Ammon's horn (tissue), 1 donor: ENCODE results near the gene CCDC188.
"Not testable (repeated sequence)": the region's sequence is repeated elsewhere in the genome, so short reads cannot be mapped to it uniquely, and the experiment has no call there.

Experiments used
- DNase-seq: peaks from one replicate; pipeline ENCODE4 v3.0.0-alpha.2; 2016; ENCODE audit warnings: low spot score

CCDC188 gene

DNA sequence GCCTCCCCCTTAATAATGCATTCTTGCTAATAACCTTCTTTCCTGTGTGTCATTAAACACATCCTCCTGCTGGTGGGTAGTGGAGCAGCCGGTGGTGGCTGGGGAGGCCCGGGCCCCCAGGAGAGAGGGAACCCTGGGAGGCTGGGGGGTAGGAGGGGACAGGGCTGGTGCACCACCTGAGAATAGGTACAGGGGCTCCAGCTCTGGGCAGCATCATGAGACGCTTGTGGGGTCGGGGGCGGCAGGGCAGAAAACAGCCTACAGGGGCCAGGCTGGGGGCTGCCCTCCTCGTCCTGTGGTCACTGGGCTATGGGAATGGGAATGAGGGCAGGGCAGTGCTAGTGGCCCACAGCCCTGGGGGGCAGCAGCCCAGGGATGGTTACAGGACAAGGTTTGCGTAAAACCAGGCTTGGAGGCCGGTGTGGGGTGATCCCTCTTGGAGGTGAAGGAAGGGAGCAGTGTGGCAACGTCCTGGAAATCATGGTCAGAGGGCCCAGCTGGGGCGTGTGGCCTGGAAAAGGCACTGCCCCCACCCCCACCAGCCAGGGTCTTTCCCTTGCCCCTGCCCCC, 18.5 kb upstream of the CCDC188 start:
- DNase-seq: no peak

DNA sequence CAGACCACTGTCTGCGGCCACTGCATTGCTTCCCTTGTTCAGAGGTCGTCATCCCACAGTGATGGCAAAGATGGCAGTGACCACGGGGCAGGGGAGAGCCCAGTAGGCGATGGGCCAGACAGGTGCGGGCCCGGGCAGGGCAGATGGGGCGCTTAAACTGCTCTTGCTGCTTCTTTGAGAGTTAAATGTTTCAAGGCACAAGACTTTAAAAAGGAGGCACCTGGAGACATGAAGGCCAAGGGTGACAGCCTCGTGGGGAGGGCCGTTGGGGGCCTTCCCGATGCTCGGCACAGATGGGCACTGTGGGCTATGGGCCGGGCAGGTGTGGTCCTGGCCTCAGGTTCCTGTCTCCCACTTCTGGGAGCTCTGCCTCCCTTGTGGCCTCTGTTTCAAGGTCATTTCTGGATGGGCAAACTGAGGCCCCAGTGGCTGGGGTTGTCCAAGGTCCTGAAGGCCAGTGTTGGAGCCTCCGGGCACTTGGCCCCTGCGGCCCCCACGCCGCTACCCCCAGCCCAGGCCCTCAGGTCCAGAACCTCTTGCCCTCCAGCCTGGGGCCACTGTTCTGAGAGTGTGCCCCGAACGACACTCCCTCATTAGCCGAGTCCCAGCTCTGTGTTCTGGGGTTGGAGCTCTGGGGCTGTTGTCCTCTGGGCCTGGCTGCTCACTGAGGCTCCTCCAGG, 16.9 kb upstream of the CCDC188 start:
- no peak for DNase-seq

DNA sequence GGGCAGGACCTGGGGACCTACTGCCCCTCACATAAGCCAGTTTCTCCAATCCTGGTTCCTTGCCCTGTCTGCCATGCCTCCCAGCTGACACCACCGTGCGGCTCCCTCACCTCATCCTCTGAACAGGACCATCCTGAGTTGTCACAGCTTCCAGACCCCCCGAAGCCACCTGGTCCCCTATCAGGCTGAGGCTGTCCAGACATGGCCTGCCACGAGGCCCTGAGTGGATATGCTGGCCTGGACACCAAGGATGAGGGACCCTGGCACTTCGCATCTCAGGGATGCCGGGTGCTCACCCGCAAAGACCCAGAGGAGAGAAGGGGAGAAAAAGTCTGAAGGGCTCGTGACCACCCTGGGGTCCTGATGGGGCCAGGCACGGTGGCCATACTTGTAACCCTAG, 15.8 kb upstream of the CCDC188 start:
- no peak for DNase-seq

DNA sequence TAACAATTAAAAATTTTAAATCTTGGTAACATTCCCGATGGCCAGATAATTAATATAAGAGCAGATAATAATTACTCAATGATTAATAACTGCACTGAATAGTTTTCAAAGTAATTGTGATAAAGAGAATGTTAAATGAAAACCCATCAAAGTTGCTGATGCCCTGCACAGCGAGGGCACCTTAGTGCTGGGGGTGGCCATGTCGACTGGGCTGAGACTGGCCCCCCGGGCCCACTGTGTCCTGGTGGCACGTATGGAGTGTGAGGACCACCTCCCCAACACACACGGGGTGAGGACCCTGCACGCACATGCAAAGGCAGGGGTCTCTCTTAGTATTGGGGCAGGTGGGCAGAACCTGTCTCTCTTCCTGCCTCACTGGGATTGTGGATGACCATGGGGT, 15.1 kb upstream of the CCDC188 start:
- DNase-seq: no peak

DNA sequence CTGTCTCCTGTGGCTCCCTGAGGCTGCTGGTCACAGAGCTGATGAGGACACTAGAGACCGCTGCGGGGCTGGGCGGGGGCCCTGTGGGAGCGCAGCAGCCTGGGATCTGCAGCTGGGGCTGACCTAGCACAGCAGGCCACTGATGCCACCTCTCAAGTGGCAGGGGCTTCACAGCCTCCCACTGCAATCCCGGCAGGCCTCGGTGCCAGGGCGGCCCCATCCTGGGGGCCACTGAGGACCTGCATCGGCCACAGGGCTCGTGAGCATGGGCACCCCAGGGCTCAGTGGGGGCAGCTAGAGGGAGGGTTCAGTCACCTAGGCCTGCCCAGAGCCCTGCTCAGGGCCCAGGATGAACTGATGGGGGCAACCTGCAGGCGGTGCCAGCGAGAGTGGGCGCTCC, 14.6 kb upstream of the CCDC188 start:
- DNase-seq: no peak

DNA sequence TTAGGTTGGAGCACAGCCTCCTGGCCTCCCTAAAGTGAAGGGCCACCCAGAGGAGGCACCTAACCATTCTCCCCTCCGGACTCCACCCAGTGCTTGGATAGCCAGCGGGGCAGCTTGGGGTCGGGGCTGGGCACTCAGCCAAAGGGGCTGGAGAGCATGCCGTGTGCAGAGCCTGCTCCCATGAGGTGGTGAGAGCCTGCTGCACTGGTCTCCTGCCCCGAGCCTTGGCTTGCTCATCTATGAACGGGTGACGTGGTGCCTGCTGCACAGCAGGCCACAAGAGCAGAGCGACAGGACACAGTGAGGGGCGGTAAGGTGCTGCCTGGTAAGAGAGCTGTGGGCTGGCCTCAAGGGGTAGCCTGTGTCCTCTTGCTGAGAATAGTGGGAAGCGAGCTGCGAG, 14.0 kb upstream of the CCDC188 start:
- DNase-seq: no peak

DNA sequence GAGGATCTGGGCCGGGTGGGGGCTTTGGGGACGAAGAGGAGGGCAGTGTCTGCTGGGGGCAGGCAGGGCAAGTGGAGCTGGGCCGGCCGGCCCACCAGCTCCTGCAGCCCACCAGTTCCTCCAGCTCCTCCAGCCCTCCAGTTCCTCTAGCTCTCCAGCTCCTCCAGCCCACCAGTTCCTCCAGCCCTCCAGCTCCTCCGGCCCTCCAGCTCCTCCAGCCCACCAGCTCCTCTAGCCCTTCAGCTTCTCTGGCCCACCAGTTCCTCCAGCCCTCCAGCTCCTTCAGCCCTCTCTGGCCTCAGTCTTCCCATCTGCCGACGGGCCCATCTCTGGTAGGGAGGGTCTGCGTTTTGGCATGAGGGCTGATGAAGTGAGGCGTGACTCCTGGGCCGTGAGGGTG, 9.2 kb upstream of the CCDC188 start:
- DNase-seq: no peak

DNA sequence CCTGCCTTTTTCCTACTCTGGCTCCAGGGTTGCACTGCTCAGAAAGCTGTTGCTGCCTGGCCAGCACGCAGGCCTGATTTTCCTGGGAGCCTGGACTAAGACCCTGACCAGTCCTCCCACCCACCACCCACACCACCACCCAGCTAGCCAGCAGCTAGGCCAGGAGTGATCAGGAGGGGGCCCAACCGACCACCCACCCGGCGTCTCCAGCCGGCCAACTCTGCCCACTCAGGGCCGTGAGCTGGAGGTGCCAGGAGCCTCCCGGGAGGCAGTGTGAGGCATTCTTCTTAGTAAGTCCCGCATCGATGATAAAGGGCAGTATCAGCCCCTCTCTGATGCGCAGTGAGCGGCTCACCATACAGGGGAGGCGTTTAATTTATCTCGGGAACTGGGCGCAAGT, 8.7 kb upstream of the CCDC188 start:
- DNase-seq: not testable (repeated sequence)

DNA sequence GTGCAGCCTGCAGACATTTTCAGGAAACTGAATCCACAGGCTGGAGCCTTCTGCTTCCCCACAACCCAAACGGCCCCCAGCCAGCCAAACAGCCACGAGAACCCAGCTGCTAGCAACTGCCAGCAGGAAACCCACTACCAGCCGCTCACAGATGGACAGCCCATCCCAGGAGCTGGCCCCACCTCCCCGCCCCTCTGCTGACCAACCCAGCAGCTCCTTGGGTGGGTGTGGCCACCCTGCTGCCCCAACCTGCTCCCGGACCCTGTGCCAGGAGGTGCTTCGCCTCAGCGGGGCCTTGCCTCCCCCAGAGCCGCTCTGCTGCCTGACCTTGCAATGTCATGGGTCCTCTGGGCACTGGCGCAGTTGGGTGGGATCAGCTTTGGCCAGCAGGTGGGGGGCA, 8.2 kb upstream of the CCDC188 start:
- no peak for DNase-seq

DNA sequence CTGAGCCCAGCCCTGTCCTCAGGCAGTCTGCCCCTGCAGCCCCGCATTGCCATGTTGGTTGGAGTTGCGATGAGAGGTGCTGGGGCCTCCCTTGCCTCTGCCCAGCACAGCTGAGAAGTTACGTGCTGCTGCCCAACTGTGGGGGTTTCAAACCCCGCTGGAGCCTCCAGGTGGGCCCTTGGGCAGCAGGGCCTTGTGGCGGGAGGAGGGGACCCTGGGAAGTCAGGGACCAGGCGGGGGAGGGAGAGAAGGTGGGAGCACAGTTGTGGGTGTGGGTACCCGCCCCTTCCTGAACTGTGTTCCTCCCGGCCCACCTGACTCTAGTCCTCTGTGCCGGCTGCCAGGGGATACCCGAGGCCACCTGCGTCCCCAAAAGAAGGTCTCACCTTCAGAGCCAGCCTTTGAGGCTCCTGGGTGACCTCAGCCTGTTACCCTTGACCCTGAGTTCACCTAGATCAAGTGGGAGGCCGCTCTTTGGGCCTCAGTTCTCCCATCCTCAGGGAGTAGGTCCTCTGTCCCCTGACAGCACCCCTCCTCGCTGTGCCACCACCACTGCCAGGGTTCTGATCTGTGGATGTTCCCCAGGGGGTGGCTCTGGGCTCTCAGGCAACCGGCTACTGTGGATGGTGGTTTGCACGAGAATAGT, 7.7 kb upstream of the CCDC188 start:
- DNase-seq: no peak

DNA sequence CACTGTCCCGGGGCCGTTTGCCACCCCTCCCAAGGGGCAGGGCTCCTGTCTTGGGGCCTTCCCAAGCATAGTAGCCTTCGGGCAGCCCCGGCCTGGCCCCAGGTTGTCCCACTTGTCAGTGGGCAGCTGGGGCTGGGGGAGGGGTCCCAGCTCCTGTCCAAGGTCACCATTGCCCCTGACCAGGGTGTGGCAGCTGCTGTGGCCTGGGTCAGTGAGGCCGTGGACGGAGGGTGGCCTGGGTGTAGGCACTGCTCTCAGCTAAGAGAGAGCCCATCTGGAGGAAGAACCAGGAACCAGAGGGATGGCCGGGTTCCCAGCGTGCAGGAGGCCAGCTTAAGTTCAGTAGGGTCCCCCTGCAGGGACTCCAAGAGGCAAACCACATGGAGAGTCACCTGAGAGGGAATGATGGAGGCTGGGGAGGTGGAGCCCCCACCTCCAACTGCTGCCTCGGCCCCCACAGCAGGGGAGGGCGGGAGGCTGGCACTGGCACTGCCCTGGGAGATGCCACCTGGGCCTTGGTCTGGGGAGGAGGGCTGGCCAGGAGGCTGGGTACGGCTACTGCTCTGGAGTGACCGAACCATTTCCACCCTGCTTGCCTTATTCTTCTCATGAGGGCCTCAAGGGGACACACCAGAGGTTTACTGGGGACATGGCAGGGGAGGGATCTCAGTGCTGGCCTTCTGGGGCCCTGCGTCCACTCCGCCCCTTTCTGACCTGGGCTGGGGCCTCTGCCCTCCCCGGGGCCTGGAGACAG, 6.8 kb upstream of the CCDC188 start:
- no peak for DNase-seq

DNA sequence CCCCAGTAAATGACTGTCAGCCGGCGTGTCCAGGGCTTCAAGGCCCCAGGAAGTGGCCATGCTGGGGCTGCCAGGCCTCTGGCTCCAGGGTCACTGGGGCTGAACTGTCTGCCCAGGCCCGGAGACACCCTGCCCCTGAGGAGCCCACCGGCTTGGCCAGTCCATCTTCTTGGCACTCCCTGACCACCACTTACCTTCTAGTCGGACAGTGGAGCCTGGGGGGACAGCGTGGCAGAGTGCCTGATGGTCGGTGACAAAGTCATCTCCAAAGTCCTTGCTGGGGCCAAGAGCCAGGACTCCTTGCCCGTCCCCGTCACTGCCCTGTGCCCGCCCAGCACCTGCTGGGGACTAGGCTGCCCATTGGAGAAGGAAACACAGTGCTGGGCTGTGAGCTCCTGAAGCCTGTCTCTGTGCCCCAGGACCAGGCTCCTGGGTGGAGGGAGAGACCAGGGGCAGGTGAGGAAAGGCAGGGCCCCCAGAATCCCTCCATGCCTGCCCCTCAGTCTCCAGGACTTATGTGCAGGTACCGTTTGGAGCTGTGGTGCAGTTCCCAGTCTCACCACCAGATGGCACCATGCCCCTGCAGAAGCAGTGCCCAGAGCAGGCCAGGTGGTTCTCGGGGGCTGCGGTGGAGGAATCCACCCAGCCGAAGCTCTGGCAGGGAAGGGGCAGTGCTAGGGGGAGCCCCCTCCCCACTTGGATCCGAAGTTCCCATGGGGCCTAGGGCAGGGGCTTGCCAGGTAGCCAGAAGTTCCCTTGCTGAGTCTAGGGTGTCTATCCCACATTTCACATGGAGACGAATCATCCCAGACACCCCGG, 6.0 kb upstream of the CCDC188 start:
- DNase-seq: peak; percentile 87

DNA sequence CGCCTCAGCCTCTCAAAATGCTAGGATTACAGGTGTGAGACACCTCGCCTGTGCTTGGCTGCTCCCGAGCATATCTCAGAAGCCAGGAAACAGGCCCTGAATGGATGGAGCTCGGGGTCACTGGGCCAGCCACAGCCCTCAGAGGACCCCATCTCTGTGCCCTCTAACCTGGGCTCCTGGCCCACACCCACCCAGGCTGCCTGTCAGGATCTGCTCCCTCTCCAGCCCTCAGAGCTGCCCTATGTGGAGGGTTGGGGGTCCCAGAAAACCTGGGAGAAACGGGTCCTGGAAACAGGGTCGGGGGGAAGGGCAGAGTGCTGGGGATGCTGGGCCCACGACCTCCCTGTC, 5.2 kb upstream of the CCDC188 start:
- no peak for DNase-seq

DNA sequence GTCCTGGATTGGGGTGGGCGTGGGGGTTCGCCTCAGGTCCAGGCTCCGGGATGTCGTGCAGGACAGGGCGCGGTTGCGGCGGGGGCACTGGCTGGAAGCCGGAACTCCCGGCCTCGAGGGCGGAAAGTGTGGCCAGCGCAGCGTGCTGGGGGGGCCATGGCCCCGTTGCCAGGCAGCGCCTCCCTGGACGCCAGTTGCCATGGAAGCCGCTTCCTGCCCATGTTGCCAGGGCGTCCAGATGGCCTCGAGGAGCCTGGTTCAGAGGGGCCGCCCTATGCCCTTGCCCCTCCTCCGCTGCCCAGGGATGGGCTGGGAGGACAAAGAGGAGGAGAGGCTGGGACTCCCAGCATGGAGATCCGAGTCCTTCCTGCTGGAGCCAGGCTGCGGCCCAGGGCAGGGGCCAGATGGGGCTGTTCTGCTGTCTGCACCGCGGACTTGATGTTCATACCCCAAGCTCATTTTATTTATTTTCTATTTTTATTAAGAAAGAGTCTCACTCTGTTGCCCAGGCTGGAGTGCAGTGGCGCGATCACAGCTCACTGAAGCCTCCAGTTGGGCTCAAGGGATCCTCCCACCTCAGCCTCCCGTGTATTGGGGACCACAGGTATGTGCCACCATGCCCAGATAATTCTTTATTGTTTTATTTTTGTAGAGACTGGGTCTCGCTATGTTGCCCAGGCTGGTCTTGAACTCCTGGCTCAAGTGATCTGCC, 4.6 kb upstream of the CCDC188 start:
- peak; percentile 88 for DNase-seq

DNA sequence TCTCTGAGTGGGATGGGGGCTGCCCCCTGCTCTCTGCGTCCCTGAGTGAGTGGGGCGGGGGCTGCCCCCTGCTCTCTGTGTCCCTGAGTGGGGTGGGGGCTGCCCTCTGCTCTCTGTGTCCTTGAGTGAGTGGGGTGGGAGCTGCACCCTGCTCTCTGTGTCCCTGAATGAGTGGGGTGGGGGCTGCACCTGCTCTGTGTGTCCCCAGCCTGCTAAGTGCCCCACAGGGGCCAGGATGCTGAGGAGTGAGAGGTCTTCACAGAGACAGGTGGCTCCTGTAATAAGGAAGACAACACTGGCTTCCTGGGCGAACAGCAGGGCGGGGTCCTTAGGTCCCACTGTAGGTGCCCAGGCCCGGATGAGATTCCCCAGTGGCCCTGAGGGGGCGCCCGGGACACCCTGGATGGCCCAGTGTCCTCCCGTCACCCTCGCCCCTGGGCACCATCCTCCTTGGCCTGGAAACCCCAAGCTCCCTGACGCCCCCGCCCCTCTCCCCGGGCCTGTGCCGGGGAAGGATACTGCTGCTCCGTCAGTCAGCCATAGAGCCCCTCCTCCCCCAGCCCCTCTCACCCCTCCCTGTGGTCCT, 3.8 kb upstream of the CCDC188 start:
- DNase-seq: no peak

DNA sequence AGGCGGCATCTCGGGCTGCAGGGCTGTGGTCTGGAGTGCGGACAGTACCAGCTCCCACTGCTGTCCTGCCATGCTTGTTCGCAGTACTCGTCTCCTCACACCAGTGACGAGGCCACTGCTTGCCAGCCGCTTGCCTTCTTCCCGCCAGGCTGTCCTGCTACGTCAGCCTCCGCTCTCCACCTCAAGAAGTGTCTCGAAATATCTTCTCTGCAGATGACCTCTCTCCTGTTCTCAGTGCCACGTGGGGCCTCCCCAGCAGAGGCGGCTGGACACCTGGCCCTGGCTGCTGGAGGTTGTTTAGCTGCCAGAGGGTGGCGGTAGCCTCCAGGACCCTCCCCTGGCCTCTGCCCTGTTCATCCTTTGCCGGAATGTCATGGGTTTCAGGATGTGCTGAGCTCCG, 3.1 kb upstream of the CCDC188 start:
- DNase-seq: no peak

DNA sequence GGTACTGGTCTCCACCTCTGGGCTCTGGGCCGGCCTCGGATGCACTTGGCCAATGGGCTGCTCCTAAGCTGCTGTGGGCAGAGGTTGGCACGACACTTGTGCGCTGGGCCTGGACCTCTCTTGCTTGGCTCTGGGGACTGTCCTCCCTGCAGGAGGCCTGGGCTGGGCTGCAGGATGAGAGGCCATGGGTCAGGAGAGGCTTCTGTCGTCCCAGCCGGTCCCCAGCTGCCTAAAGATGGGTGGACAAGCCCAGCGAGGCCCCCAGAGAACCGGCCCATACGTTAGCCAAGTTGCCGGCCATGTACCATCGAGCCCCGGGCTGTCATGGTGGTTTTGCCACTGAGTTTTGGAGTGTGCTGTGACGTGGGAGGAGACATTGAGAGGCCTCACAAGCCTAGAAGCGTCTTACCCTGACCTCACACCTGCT, 1.6 kb upstream of the CCDC188 start:
- DNase-seq: no peak

DNA sequence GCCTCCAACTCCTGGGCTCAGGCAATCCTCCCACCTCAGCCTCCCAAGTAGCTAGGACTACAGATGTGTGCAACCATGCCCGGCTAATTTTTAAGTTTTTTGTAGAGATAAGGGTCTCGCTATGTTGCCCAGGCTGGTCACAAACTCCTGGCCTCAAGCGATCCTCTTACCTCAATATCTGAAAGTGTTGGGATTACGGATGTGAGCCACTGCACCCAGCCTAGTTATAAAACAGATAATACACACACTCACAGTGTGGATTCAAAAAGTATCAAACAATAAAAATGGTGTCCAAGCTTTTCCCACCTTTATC, 377 bp upstream of the CCDC188 start:
- DNase-seq: no peak

DNA sequence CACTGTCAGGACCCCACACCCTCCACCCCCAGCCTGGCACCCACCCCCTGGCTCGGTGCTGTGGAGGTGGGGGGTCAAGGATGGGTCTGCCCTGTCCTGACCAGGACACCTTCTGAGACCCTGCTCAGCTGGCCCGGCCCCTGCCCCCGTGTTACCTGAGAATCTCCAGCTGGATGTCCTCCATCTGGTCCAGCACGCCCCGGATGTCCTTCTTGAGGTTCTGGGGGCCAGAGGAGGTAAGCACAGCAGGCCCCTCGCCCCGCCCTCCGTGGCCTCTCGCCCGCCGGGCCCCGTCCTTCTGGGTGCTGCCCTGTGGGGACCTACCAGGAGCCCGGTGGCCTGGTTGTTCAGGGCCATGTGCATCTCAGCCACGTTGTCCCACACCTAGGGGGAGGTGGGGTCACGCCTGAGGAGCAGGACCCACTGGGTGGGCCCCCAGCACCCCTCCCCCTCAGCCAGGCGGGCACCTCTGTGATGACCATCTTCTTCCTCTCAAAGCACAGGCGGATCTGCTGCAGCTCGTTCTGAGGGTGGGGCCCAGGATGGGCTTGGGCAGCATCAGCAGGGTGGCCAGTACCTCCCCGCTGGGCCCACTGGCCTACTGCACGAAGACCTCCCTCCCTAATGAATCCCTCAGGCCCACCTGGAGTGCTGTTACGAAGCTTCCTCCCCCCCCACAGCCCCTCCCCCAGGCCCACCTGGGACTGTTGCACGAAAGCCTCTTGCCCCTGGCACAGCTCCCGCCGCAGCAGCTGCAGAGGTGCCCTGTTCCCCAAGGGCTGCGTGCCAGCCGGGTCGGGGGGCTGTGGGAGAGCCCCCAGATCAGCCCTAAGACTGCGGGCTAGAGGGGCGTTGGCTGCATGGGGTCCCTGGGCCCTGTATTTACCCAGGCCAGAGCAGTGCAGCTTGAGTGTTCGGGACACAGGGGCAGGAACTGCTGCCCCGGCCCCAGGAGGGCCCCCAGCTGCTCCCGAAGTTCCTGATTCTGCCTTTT, 1.3 kb downstream of the CCDC188 start:
- DNase-seq: no peak

DNA sequence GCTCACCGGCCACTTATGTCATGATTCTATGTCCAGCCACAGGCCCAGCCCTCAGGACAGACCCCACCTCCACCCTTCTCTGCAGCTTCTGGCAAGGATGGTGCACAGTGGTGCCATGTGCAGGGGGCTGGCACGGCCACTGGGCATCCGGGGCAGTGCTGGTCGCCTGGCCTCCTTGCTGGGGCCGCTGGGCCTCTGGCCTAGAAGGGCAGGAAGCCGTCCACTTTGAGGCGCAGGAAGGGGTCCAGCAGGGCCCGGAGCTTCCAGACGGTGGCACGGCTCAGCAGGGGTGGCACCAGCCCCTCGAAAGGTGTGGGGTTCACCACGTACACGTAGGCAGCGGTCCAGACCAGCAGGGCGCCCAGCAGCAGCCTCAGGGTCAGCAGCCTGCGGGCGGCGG, 2.4 kb downstream of the CCDC188 start:
- DNase-seq: no peak
